Measurements from ENCODE around the gene UBE2QL1.

Gene UBE2QL1

GRCh38 chr5:6496207-6496584 lies 47.5 kb downstream of the UBE2QL1 start:
- Histone ChIP-seq H2AFZ (ENCODE audit: low read length) (no peak overlapping the region), H3K27me3 (ENCODE audit: insufficient read depth, low read length) (0 out of 2 replicates have a peak, but pooled peaks cover 4% of the 10 kb centered on the region), H3K79me2 (ENCODE audit: insufficient read depth, low read length) (no peaks in the 10 kb centered on the region), H3K36me3 (ENCODE audit: insufficient read depth, low read length) (no peaks in the 10 kb centered on the region), H3K9me3 (ENCODE audit: low read length) (no peaks in the 10 kb centered on the region), H3K9me2 (ENCODE audit: low read depth, low read length) (no peaks in the 10 kb centered on the region), H3F3A (ENCODE audit: insufficient read depth, low read length) (no peaks in the 10 kb centered on the region), H3K9ac (ENCODE audit: low read length) (no peak overlapping the region), H3K4me1 (ENCODE audit: insufficient read depth, low read length, severe bottlenecking) (no peaks in the 10 kb centered on the region), H3K4me3 (ENCODE audit: low read depth, low read length, poor library complexity, severe bottlenecking) (no peak overlapping the region), H3K4me2 (ENCODE audit: low read length) (no peak overlapping the region), H4K20me1 (ENCODE audit: insufficient read depth, low read length) (no peaks in the 10 kb centered on the region), H3K27ac (ENCODE audit: low read depth, low read length, poor library complexity, severe bottlenecking) (no peak overlapping the region)
- TF ChIP-seq CTCF (IDR thresholded peaks at IDR 0.05; ENCODE audit: low read length) (no peak), EZH2 (IDR thresholded peaks at IDR 0.05; ENCODE audit: borderline replicate concordance, low read length) (no peak)

GRCh38 chr5:6496636-6497035 lies 48.0 kb downstream of the UBE2QL1 start:
- Histone ChIP-seq H3K79me2 (ENCODE audit: insufficient read depth, low read length) (no peaks in the 10 kb centered on the region), H3K9ac (ENCODE audit: low read length) (no peak overlapping the region), H3K27me3 (ENCODE audit: insufficient read depth, low read length) (0 out of 2 replicates have a peak, but pooled peaks cover 4% of the 10 kb centered on the region), H3K27ac (ENCODE audit: low read depth, low read length, poor library complexity, severe bottlenecking) (no peak overlapping the region), H3K4me1 (ENCODE audit: insufficient read depth, low read length, severe bottlenecking) (no peaks in the 10 kb centered on the region), H3K4me2 (ENCODE audit: low read length) (no peak overlapping the region), H3F3A (ENCODE audit: insufficient read depth, low read length) (no peaks in the 10 kb centered on the region), H4K20me1 (ENCODE audit: insufficient read depth, low read length) (no peaks in the 10 kb centered on the region), H3K9me2 (ENCODE audit: low read depth, low read length) (no peaks in the 10 kb centered on the region), H3K4me3 (ENCODE audit: low read depth, low read length, poor library complexity, severe bottlenecking) (no peak overlapping the region), H2AFZ (ENCODE audit: low read length) (no peak overlapping the region), H3K36me3 (ENCODE audit: insufficient read depth, low read length) (no peaks in the 10 kb centered on the region), H3K9me3 (ENCODE audit: low read length) (no peaks in the 10 kb centered on the region)
- no peak for TF ChIP-seq CTCF (IDR thresholded peaks at IDR 0.05; ENCODE audit: low read length)
- no peak for TF ChIP-seq EZH2 (IDR thresholded peaks at IDR 0.05; ENCODE audit: borderline replicate concordance, low read length)

- TF ChIP-seq CTCF (IDR thresholded peaks at IDR 0.05; ENCODE audit: low read length) (no peak), EZH2 (IDR thresholded peaks at IDR 0.05; ENCODE audit: borderline replicate concordance, low read length) (no peak)
- no peak overlapping the region for H3K27ac ChIP-seq (ENCODE audit: low read depth, low read length, poor library complexity, severe bottlenecking)
- H3K36me3 ChIP-seq (ENCODE audit: insufficient read depth, low read length), result no peaks in the 10 kb centered on the region
- H3K9me2 ChIP-seq (ENCODE audit: low read depth, low read length), result no peaks in the 10 kb centered on the region
- H3K9ac ChIP-seq (ENCODE audit: low read length), result no peak overlapping the region
- H3K27me3 ChIP-seq (ENCODE audit: insufficient read depth, low read length), result 0 out of 2 replicates have a peak, but pooled peaks cover 4% of the 10 kb centered on the region
- no peaks in the 10 kb centered on the region for H3K79me2 ChIP-seq (ENCODE audit: insufficient read depth, low read length)
- H3K9me3 ChIP-seq (ENCODE audit: low read length), result no peaks in the 10 kb centered on the region
- H4K20me1 ChIP-seq (ENCODE audit: insufficient read depth, low read length), result no peaks in the 10 kb centered on the region
- no peaks in the 10 kb centered on the region for H3F3A ChIP-seq (ENCODE audit: insufficient read depth, low read length)
- no peak overlapping the region for H2AFZ ChIP-seq (ENCODE audit: low read length)
- no peak overlapping the region for H3K4me3 ChIP-seq (ENCODE audit: low read depth, low read length, poor library complexity, severe bottlenecking)
- H3K4me1 ChIP-seq (ENCODE audit: insufficient read depth, low read length, severe bottlenecking), result no peaks in the 10 kb centered on the region
- no peak overlapping the region for H3K4me2 ChIP-seq (ENCODE audit: low read length)
Observed at GRCh38 chr5:6497262-6497661, 48.6 kb downstream of the UBE2QL1 start.

All from OCI-LY1 (cell line).